Activated CD4-positive, alpha-beta T cell treated with anti-CD3 and anti-CD28 coated beads, Interleukin-2, Interleukin-4, amounts not matched to agents 100 ng/mL and 50 ng/mL, durations not matched to agents 16 hours and 8 hours (primary cell): ENCODE data around the gene NBPF26.
A peak's percentile ranks its signal among the peaks of the same experiment; 100 is the strongest.
"Not testable (repeated sequence)": the region's sequence is repeated elsewhere in the genome, so short reads cannot be mapped to it uniquely, and the experiment has no call there.

ENCODE experiments used
- DNase-seq: peaks from one replicate; pipeline ENCODE4 v3.0.0-alpha.2; 2020; ENCODE audit warnings: low spot score

NBPF26 gene

DNA sequence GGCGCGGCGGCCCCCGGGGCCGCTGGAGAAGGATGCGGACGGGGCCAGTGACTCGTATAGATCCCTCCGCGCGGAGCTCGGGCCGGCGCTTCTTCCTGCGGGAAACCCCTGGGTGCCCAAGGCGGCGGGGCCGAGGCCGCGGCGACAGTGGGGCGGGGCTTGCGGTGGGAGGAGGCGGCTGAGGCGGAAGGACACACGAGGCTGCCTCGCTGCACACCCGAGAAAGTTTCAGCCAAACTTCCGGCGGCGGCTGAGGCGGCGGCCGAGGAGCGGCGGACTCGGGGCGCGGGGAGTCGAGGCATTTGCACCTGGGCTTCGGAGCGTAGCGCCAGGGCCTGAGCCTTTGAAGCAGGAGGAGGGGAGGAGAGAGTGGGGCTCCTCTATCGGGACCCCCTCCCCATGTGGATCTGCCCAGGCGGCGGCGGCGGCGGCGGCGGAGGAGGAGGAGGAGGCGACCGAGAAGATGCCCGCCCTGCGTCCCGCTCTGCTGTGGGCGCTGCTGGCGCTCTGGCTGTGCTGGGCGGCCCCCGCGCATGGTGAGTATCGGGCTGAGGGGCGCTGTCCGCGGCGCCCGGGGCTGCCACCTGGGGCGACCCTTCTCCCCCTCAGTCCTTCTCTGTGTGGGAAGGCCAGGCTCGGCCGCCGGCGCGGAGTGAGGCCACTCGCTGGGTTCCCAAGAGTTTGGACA is at the start of gene NBPF26:
NBPF26 (plus strand) TSS at position 231 of the 688 bp plus-strand sequence.
- DNase-seq: peak; percentile 84

DNA sequence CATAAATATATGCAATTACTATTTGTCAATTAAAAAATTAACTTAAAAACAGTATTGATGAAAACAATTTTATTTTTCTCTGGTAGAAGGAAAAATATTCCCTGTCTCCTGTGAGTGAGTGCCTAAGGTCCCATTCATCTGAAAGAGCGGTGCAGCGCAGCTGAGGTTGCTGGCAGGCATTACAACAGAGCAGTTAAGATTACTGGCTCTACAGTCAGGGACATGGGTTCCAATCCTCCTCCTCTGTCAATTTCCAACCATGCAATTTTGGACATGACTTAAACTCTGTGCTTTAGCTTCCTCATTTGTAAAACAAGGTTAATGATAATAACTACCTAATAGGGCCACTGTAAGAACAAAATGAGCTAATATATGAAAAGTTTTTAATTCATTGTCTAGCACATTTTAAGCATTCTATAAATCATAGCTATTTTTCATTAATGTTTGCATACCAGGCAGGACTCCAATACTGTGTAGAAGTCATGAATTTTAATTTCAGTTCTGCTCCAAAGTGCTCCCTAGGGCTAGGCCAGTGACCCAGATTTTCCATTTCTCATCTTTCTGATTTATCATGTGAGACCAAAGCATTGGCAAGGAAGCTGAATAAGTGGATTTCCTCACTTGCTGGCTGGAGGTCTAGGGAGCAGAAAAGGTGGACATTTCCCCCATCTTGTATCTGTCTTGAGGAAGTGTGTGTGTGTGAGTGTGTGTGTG is 43.5 kb upstream of the NBPF26 start:
- DNase-seq: not testable (repeated sequence)

DNA sequence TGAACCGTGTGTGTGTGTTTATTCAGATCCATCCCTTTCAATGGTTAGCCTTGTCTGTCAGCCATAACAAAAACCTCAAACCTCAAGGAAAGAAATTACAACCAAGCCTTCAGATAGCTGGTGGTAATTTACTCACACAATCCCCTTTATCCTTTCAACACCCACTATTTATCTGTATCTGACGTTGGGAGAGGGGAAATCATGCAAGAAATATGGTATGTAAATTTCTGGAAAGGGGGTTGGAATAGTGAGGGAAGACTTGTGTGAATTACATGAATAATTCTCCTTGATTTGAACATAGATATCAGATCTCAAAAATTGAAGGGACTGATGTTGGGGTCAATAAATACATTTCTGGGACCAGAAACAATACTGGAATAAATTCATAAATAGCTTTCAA is 42.8 kb upstream of the NBPF26 start:
- DNase-seq: not testable (repeated sequence)

DNA sequence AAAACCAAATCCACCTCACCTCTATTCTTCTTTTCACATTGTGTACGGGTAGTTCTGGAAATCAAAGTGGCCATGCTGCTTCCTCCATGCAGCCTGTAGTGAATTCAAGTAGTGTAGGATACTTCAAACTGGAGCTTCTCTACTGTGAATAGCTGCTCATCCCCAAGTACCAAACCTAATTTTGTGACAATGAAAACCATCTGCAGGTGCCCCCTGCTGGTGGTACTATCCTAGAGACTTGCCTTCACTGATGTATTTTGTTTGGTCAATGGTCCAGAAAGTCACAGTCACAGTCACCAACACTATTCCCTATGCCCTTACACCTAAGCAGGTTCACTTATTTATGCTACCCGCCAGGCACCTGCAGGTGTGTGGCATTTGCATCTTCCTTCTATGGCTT is 39.3 kb upstream of the NBPF26 start:
- not testable (repeated sequence) for DNase-seq

DNA sequence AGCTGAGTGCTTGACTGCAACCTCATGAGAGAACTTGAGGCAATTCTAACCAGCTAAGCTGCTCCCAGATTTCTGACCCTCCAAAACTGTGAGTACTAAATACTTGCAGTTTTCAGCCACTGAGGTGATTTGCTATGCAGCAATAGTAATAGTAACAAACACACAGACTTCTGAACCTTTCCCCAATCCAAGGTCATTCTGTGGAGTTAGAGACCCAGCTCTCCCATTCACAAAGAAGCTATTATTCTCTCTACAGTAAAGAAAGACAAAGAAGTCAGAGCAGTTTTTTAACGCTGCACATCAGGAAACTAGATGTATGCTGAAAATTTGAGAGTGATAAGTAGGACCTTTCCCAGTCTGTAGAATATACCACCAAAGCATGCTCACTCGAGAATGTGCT is 38.1 kb upstream of the NBPF26 start:
- DNase-seq: not testable (repeated sequence)

DNA sequence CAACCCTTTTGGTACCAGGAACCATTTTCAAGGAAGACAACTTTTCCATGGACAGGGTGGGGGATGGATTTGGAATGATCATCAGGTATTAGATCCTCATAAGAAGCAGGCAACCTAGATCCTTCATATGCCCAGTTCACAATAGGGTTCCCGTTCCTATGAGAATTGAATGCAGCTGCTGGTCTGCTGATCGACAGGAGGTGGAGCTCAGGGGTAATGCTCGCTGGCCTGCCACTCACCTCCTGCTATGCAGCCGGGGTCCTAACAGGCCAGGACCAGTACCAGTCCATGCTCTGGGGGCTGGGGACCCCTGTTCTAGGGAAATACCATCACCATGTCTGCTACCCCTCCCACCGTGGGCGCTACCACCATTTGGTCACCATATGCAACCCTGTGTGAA is 36.5 kb upstream of the NBPF26 start:
- DNase-seq: not testable (repeated sequence)

DNA sequence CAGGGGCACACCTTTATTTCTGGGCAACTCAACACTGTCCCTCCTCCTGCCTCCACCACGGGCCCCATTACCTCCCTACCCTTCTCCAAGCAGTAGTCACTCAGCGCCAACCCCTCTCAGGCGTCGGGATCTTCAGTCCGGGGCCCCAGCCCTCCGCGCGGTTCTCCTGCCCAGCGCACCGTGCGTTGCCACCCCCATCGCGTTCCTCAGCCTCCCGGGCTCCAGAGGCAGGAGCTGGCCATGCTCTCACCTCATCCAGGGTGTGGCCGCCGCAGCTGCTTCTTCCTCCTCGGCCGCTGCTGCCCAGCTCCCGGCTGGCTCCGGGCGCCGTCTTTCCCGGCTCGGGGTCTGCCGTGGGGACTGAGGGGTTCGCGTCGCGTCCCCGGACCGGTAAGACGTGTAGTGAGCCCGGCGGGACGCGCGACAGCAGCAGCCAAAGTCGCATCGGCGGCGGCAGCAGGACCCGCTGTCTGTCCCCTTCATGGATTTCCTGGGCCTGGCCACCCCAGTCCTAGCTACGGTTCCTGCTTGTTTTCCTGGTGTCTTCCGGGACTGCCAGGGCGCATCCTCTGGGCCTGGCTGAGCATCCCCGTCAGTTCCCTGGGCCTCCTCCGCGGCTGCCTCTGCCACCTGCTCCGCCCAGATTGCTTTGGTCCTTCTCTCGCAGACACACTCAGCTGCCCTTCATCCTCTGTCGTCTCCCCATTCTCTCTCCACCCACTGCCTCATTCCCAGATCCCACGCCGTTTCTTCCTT is 22.8 kb upstream of the NBPF26 start:
- DNase-seq: not testable (repeated sequence)

DNA sequence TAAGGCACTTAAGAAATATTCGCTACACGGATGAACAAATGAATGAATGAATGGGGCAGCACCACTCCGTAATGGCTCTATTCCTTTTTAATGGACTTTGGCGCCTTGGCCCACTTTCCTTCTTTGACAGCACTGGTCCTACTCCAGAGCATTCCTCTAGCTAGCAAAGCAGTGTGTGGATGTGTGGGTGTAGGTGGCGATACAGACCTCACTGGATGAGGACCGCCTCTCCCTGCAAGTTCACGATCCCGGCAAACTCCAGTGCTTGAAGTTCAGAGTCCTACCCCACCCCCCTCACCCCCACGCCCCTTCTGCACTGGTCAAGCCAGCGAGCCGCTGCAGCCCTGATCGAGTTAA is 409 bp upstream of the NBPF26 start:
- DNase-seq: not testable (repeated sequence)

DNA sequence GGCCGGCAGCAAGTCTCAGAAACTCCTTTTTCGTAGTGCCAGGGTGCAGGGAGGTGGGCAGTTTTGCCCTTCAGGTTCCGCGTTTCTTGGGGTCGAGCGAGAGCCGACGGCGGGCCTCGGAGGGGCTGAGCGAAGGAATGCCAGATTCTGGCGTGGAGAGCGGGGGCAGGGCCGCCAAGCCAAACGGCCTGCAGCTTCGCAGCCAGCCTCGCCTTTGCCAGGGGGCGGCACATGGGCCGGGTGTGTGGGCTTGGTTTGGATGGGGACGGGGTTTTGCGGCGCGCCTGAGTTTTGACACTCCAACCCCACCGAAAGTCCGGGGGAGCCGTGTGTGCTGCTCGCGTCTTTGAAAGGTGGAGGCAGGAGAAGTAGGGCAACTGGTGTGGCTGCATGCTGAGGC is 762 bp downstream of the NBPF26 start:
- DNase-seq: peak; percentile 1

DNA sequence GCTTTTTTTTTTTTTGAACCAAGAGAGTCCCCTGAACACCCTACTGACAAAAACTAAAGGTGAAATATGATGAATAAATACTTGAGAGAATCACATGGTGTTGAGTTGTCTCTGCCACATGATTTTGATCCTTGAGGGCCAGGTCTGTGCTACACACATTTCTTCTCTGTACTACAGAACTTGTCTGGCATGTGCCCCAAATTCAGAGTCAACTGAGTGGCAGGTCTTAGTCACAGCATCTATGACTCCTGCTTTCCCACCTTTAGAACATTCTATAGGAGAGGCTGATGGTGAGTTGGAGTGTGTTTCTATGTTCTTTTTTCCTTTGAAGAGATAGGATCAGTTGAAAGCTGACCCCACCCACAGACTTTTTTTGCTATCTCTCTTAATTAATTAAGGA is 5.1 kb downstream of the NBPF26 start:
- DNase-seq: not testable (repeated sequence)

DNA sequence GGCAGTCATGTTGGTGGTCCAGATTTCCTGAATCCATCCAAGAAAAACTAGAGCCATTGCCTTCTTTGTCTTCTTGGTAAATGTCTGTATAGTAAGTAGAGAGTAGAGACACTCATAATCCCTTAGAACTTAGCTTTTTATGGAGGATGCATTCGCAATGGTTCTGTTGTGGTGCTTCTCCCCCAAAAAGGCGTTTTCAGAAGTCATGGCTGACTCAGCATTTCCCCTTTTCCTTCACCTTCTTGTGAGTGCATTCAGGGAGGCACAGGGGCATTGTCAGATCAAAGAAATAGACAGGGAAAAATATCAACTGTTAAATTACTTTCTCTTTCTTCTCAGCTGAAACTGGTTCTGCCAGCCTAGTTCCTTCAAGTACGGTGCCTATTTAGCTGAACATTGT is 45.3 kb downstream of the NBPF26 start:
- not testable (repeated sequence) for DNase-seq

DNA sequence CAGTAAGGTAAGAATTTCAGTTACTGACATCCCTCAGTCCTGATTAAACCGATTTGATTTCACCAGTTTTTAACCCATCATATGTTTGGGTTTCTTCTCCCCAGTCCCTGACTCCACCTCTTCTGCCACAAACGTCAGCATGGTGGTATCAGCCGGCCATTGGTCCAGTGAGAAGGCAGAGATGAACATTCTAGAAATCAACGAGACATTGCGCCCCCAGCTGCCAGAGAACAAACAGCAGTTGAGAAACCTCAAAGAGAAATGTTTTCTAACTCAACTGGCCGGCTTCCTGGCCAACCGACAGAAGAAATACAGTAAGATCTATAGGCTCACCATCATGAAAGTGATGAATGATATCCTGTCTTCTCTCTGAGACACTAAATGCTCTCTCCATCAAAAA is 81.7 kb downstream of the NBPF26 start:
- DNase-seq: not testable (repeated sequence)

DNA sequence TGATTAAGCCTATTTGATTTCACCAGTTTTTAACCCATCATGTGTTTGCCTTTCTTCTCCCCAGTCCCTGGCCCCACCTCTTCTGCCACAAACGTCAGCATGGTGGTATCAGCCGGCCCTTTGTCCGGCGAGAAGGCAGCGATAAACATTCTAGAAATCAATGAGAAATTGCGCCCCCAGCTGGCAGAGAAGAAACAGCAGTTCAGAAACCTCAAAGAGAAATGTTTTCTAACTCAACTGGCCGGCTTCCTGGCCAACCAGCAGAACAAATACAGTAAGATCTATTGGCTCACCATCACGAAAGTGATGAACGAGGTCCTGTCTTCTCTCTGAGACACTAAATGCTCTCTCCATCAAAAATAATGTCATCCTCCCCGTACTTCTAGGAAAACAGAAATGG is 88.1 kb downstream of the NBPF26 start:
- DNase-seq: peak; percentile 33

DNA sequence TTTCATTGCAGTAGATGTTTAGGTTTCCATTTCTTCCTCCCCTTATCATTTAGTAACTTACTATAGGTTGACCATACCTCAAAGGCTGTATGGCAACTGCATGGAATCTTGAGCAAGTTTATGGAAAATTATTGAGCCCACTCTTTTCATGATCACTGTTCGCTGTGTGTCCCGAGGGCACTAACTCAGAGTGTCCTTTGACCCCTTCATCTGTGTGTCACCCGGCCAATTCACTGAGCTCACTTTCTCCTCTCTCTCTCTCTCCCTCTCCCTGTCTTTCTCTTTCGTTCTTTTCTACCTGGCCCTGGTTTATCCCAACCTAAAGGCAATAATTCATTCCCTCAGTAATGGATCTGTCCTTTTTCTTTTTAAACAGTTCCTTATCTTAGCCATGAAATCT is 101.3 kb downstream of the NBPF26 start:
- DNase-seq: not testable (repeated sequence)

DNA sequence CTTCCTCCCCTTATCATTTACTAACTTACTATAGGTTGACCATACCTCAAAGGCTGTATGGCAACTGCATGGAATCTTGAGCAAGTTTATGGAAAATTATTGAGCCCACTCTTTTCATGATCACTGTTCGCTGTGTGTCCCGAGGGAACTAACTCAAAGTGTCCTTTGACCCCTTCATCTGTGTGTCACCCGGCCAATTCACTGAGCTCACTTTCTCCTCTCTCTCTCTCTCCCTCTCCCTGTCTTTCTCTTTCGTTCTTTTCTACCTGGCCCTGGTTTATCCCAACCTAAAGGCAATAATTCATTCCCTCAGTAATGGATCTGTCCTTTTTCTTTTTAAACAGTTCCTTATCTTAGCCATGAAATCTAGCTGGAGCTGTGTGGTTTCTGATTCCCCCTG is 102.9 kb downstream of the NBPF26 start:
- DNase-seq: not testable (repeated sequence)

DNA sequence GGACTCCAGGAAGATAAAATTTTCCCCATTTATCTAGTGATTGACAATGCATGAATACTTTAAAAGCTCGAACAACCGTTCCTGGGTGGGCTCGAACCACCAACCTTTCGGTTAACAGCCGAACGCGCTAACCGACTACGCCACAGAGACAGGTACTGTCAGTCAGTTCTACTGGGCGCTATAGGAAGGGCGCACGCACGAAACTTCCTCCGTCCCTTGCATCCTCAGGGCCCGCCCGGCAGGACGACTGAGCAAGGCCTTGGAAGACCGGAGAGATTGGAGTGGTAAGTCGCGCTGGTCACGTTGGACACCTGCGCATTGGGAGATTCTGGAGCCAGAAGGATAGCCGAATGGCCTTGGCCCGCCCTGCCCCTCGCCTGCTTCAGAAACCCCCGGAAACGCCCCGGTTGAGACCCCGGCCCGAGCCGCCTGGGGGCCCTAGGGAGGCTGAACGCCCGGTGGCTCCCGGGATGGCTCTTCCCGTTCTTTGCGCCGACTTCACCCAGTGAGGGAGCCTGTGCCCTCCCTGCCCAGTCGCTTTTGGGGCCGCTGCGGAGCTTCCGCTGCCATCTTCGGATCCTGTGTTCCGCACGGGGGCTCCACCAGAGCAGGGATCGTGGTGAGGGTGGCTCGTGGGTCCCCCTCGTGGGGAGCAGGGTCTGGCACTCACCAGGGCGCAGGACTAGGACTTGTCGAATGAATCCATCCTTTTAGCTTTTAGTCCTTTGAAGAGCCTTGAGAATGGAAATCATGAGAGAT is 120.6 kb downstream of the NBPF26 start:
- DNase-seq: peak; percentile 85

DNA sequence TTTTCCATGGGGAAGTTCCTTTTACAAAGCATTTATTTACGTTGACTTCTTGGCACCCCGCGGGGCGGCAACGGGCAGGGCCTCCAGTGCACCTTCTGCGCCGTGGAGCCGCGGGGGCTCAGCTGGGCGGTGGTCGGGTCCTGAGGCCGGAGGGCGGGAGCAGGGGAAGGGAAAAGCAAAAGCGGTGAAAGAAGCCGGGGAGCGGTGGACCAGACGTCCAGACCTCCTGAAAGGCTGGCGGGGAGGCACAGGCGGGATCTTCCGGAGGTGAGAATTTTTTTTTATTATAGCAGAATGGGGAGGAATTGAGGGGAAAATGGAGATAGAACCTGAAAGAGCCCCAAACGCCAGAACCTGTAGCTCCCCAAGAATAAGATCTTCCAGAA is 121.2 kb downstream of the NBPF26 start:
- DNase-seq: not testable (repeated sequence)

DNA sequence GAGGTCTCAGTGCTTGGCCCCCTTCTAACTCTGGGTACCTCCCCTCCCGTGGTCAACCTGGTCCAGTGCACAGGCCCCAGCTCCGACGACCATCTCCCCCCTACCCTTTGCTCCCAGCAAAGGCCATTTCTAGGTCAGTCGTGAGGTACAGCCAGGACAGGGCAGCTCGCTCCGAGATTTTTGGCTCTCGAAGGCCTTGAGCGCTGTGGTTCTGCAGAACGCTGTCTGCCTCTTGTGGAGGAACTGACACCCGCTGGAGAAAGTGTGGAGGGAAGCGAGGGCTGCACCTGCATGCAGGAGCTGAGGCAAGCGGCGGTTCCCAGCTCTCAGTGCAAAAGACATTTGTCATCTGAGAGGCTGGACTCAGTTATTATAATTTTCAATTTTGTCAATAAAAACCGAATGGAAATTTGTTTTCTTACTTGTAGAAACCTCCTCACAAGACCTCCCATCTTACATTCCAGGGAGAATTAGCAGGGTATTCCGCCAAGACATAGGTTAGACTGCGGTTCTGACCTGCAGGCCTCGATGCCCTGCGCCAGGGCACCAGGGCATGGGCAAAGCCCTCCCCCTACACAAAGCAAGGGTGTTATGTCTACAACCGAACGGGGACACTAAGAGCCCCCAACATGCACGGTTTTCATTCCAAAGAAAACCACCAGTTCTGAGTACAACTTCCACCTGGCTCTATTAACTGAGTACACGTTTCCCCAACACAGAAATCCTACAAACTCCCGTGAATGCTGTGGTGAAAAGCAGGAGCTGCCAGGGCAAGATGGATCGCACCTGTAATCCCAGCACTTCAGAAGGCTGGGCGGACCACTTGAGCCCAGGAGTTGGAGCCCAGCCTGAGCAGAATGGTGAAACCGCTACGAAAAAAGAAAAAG is 125.9 kb downstream of the NBPF26 start:
- DNase-seq: not testable (repeated sequence)

DNA sequence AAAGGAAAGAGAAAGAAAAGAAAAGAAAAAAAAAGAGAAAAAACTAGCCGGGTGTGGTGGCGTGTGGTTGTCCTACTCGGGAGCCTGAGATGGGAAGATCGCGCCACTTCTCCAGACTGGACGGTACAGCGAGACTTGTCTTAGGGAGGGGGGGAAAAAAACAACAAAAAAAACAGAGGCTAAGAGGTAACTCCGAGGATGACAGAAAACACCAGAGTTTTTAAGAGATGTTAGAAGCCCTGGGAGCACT is 126.5 kb downstream of the NBPF26 start:
- DNase-seq: not testable (repeated sequence)

DNA sequence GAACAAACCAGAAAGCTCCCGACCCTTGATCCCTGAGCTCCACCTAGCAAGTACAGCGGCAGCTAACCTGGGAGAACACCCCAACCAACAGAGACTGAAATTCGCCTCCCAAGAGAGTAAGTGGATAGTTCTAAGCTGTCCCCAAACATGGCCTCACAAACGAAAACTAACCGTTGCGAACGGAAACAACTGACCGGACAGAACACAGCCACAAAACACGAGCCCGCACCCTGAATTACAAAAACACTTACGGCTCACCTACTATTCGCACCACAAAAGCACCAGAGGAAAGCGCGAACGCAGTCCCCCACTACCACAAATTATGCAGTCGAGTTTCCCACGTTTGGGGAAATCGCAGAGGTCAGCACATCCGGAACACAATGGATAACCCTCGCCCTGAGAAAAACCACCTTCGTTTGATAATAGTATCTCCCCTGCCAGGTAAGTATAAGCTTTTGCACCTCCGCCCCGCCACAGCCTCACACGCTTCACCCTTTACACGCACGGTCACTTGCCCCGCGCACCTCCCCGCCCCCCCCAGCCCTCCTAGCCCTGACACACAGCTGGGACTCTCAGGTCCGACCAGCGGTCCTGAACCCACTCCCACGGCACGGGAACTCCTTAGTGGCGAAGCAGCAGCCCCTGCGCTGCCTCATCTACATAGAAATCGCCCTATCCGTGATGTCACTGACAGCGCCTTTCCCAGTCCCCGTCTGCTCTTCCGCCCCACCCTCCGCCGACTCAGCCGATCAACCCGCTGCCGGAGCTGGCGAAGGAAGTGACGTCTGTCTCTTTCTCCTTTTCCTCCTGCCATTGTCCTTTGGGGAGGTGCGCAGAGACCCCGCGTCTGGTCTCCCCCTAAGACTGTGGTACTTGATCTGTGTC is 127.0 kb downstream of the NBPF26 start:
- DNase-seq: peak; percentile 97
